Spleen (tissue), 7 donors: Measurements from ENCODE around the gene GOLT1A.

ENCODE experiments used
- POLR2A ChIP-seq, 3 donors: fragments of 450-650 bp; IDR thresholded peaks; one replicate each; pipeline ENCODE4 v1.5.1; 2017; ENCODE audit warnings: antibody characterized with exemption in 3 of 3, mild to moderate bottlenecking in 1 of 3
- TF ChIP-seq, protein P1 (sequence below), 11 experiments: fragments of 200-600 bp in 7 of 11; fragments of 450-650 bp in 4 of 11; sonication (generic) in 4 of 11; IDR thresholded peaks in 8 of 11; conservative IDR thresholded peaks in 3 of 11; 1 replicate in 7 of 11; 2 replicates in 4 of 11; pipeline versions ENCODE4 v1.4.0 to v1.8.0; 2016 to 2021; ENCODE audit warnings: antibody characterized with exemption in 11 of 11, inconsistent platforms in 4 of 11, mild to moderate bottlenecking in 1 of 11
- donor health status: DM: no; HTN: no; CAD: no; lungs with moderate emphysema.
- donor health status: DM: no; HTN: no; CAD: no.
- donor health status: DM: no; HTN: no; CAD: no.

GRCh38 chr1:204256531-204256930, 42.7 kb upstream of the GOLT1A start:
- TF ChIP-seq, protein P1, sequence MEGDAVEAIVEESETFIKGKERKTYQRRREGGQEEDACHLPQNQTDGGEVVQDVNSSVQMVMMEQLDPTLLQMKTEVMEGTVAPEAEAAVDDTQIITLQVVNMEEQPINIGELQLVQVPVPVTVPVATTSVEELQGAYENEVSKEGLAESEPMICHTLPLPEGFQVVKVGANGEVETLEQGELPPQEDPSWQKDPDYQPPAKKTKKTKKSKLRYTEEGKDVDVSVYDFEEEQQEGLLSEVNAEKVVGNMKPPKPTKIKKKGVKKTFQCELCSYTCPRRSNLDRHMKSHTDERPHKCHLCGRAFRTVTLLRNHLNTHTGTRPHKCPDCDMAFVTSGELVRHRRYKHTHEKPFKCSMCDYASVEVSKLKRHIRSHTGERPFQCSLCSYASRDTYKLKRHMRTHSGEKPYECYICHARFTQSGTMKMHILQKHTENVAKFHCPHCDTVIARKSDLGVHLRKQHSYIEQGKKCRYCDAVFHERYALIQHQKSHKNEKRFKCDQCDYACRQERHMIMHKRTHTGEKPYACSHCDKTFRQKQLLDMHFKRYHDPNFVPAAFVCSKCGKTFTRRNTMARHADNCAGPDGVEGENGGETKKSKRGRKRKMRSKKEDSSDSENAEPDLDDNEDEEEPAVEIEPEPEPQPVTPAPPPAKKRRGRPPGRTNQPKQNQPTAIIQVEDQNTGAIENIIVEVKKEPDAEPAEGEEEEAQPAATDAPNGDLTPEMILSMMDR (IDR thresholded peaks at IDR 0.05 in 8 of 11, conservative IDR thresholded peaks at IDR 0.05 in 3 of 11): no peak
- no peak for TF ChIP-seq POLR2A (IDR thresholded peaks at IDR 0.05)
